ENCODE measurements around the gene SHMT1.

The SHMT1 gene

GRCh38 chr17:18285296-18285695, 78.1 kb downstream of the SHMT1 start:
- TF ChIP-seq CTCF (IDR thresholded peaks at IDR 0.05; ENCODE audit: insufficient read depth, low read length, poor library complexity, severe bottlenecking) = no peak
- H3K4me3 ChIP-seq (replicated peaks; ENCODE audit: low read depth, low read length) = no peak overlapping the region
- H3K27me3 ChIP-seq (replicated peaks; ENCODE audit: control insufficient read depth, insufficient read depth, low read length) = no peaks in the 10 kb centered on the region
- H3K36me3 ChIP-seq (ENCODE audit: control insufficient read depth, insufficient read depth, low read length) = peaks cover 41% of the 10 kb centered on the region
- DNase-seq (ENCODE audit: extremely low read depth, insufficient read length) = no peak

- Histone ChIP-seq H3K36me3 (ENCODE audit: control insufficient read depth, insufficient read depth, low read length) (peaks cover 45% of the 10 kb centered on the region), H3K4me3 (replicated peaks; ENCODE audit: low read depth, low read length) (no peak overlapping the region), H3K27me3 (replicated peaks; ENCODE audit: control insufficient read depth, insufficient read depth, low read length) (no peaks in the 10 kb centered on the region)
- no peak for TF ChIP-seq CTCF (IDR thresholded peaks at IDR 0.05; ENCODE audit: insufficient read depth, low read length, poor library complexity, severe bottlenecking)
- DNase-seq (ENCODE audit: extremely low read depth, insufficient read length) = no peak
These were observed 81.6 kb downstream of the SHMT1 start for GRCh38 chr17:18281788-18282187.

GRCh38 chr17:18280766-18281371, 82.5 kb downstream of the SHMT1 start:
- H3K27me3 ChIP-seq (replicated peaks; ENCODE audit: control insufficient read depth, insufficient read depth, low read length) = no peaks in the 10 kb centered on the region
- no peak for TF ChIP-seq CTCF (IDR thresholded peaks at IDR 0.05; ENCODE audit: insufficient read depth, low read length, poor library complexity, severe bottlenecking)
- H3K36me3 ChIP-seq (ENCODE audit: control insufficient read depth, insufficient read depth, low read length) = peaks cover 50% of the 10 kb centered on the region
- no peak overlapping the region for H3K4me3 ChIP-seq (replicated peaks; ENCODE audit: low read depth, low read length)
- no peak for DNase-seq (ENCODE audit: extremely low read depth, insufficient read length)

- Histone ChIP-seq H3K36me3 (ENCODE audit: control insufficient read depth, insufficient read depth, low read length) (peaks cover 48% of the 10 kb centered on the region), H3K4me3 (replicated peaks; ENCODE audit: low read depth, low read length) (no peak overlapping the region), H3K27me3 (replicated peaks; ENCODE audit: control insufficient read depth, insufficient read depth, low read length) (no peaks in the 10 kb centered on the region)
- no peak for TF ChIP-seq CTCF (IDR thresholded peaks at IDR 0.05; ENCODE audit: insufficient read depth, low read length, poor library complexity, severe bottlenecking)
- DNase-seq (ENCODE audit: extremely low read depth, insufficient read length) = no peak
These were observed 83.1 kb downstream of the SHMT1 start for GRCh38 chr17:18280249-18280648.

- H3K4me3 ChIP-seq (replicated peaks; ENCODE audit: low read depth, low read length) = no peak overlapping the region
- H3K27me3 ChIP-seq (replicated peaks; ENCODE audit: control insufficient read depth, insufficient read depth, low read length) = no peaks in the 10 kb centered on the region
- H3K36me3 ChIP-seq (ENCODE audit: control insufficient read depth, insufficient read depth, low read length) = peaks cover 46% of the 10 kb centered on the region
- TF ChIP-seq CTCF (IDR thresholded peaks at IDR 0.05; ENCODE audit: insufficient read depth, low read length, poor library complexity, severe bottlenecking) = no peak
- no peak for DNase-seq (ENCODE audit: extremely low read depth, insufficient read length)
These were observed 84.5 kb downstream of the SHMT1 start for GRCh38 chr17:18278867-18279266.

Data from GM06990 (cell line).